Measurements from ENCODE around the gene VN1R5. TPM values are rescaled to one million over a fixed set of nuclear protein-coding genes. Genes with fewer than 3 reads are reported as not detected.

VN1R5 gene
- total RNA-seq, 1 donor, result not detected

Other genes with a start within 250 kb of the VN1R5 start
- 0.52 TPM for gene ZNF695, start 248.0 kb upstream of the VN1R5 start, total RNA-seq
- gene ZNF670, start 177.3 kb upstream of the VN1R5 start, total RNA-seq, result 0.94 TPM
- gene ZNF669, start 151.7 kb upstream of the VN1R5 start, total RNA-seq, result 20.8 TPM
- gene ZNF124, start 84.1 kb upstream of the VN1R5 start, total RNA-seq, result 68.6 TPM
- gene ZNF496, start 75.8 kb downstream of the VN1R5 start, total RNA-seq, result 13.1 TPM
- gene NLRP3, start 160.1 kb downstream of the VN1R5 start, total RNA-seq, result 648 TPM
- 0.10 TPM for gene OR2B11, start 202.0 kb downstream of the VN1R5 start, total RNA-seq